Endothelial cell of umbilical vein (primary cell): Measurements from ENCODE around the gene DUSP15. TPM values are rescaled to one million over a fixed set of nuclear protein-coding genes. Genes with fewer than 3 reads are reported as not detected.

Experiments used
- BruUV-seq: library from RNA; stranded (reverse); fragments of 400-500 nt; replicated peaks from 2 replicates; lab custom pipeline; 2021; lab: Mats Ljungman, UMichigan
- CTCF ChIA-PET: fragments of 300-600, 350-600 bp; sonication (Branson Sonifier 250); formaldehyde crosslinking; loops from one replicate; lab custom pipeline; 2021; ENCODE audit warnings: antibody characterized with exemption, inconsistent platforms; lab: Charles Lee
- POLR2A ChIA-PET: fragments of 300-600, 350-600 bp; sonication (Branson Sonifier 250); formaldehyde crosslinking; loops from one replicate; lab custom pipeline; 2021; ENCODE audit warnings: antibody characterized with exemption, inconsistent platforms; lab: Charles Lee
- DNase-seq: peaks from one replicate; pipeline ENCODE4 v3.0.0-alpha.2; 2011; ENCODE audit warnings: low read depth, low spot score
- FAIRE-seq: peaks from 2 replicates; lab custom pipeline; 2011; peaks lifted over from hg19 to GRCh38; lab: Jason Lieb, UNC
- H2AFZ ChIP-seq: 2 replicates; pipeline ENCODE4 v1.6.0; 2012; ENCODE audit warnings: low read depth, low read length, control low read depth, inconsistent platforms
- H3K27ac ChIP-seq: 2 replicates; pipeline ENCODE4 v1.5.1; 2011; ENCODE audit warnings: low read depth, mild to moderate bottlenecking, control low read depth, low read length, moderate library complexity; ENCODE audit not compliant: insufficient read depth
- H3K27me3 ChIP-seq, 2 experiments: 2 replicates each; pipeline versions ENCODE4 v1.6.0 to v1.6.1; 2011; ENCODE audit warnings: low read length in 2 of 2, mixed read lengths in 1 of 2; ENCODE audit not compliant: control insufficient read depth in 2 of 2, insufficient read depth in 2 of 2
- H3K36me3 ChIP-seq, 2 experiments: 2 replicates in 1 of 2; 3 replicates in 1 of 2; pipeline ENCODE4 v1.5.1; 2011; ENCODE audit warnings: low read length in 2 of 2, mild to moderate bottlenecking in 1 of 2, moderate library complexity in 1 of 2; ENCODE audit not compliant: control insufficient read depth in 2 of 2, insufficient read depth in 2 of 2; ENCODE audit errors: extremely low read depth in 1 of 2
- H3K4me1 ChIP-seq: 3 replicates; pipeline ENCODE4 v1.5.1; 2011; ENCODE audit warnings: mild to moderate bottlenecking, low read length; ENCODE audit not compliant: control insufficient read depth, insufficient read depth; ENCODE audit errors: extremely low read depth
- H3K4me2 ChIP-seq: 2 replicates; pipeline ENCODE4 v1.6.1; 2011; ENCODE audit warnings: low read length, control low read depth, mixed read lengths; ENCODE audit not compliant: insufficient read depth
- H3K4me3 ChIP-seq, 3 experiments: fragments of 200-600 bp in 1 of 3; sonication (generic), shearing (Covaris generic) in 1 of 3; replicated peaks in 1 of 3; 2 replicates each; pipeline ENCODE4 v1.5.1; 2011 to 2016; ENCODE audit warnings: control low read depth in 3 of 3, low read length in 3 of 3, mild to moderate bottlenecking in 2 of 3, inconsistent platforms in 1 of 3, low read depth in 1 of 3, moderate library complexity in 1 of 3; ENCODE audit not compliant: insufficient read depth in 1 of 3
- H3K79me2 ChIP-seq: 2 replicates; pipeline ENCODE4 v1.6.0; 2012; ENCODE audit warnings: low read length, inconsistent platforms; ENCODE audit not compliant: control insufficient read depth, insufficient read depth
- H3K9ac ChIP-seq: replicated peaks from 2 replicates; pipeline ENCODE3; 2011; ENCODE audit warnings: low read length, control low read depth; ENCODE audit not compliant: insufficient read depth; ENCODE audit errors: extremely low read depth
- H3K9me1 ChIP-seq: replicated peaks from 3 replicates; pipeline ENCODE4 v1.6.0; 2011; ENCODE audit warnings: mild to moderate bottlenecking, low read length; ENCODE audit not compliant: control insufficient read depth, insufficient read depth; ENCODE audit errors: extremely low read depth
- H3K9me3 ChIP-seq: replicated peaks from 2 replicates; pipeline ENCODE4 v1.5.1; 2012; ENCODE audit warnings: low read length, inconsistent platforms; ENCODE audit not compliant: control insufficient read depth, insufficient read depth
- H4K20me1 ChIP-seq: replicated peaks from 2 replicates; pipeline ENCODE3; 2011; ENCODE audit warnings: mild to moderate bottlenecking, low read length; ENCODE audit not compliant: control insufficient read depth, insufficient read depth; ENCODE audit errors: extremely low read depth
- EZH2 ChIP-seq: IDR thresholded peaks from 2 replicates; pipeline ENCODE4 v1.6.1; 2012; ENCODE audit warnings: borderline replicate concordance, low read depth, mild to moderate bottlenecking, moderate library complexity, low read length, inconsistent platforms; ENCODE audit not compliant: severe bottlenecking
- FOS ChIP-seq: IDR thresholded peaks from 2 replicates; pipeline ENCODE4 v1.6.1; 2011; ENCODE audit warnings: mild to moderate bottlenecking, low read length, moderate library complexity, borderline replicate concordance; ENCODE audit not compliant: insufficient read depth
- GATA2 ChIP-seq: IDR thresholded peaks from 2 replicates; pipeline ENCODE4 v1.7.0; 2011; ENCODE audit warnings: low read depth, mild to moderate bottlenecking, moderate library complexity, mixed read lengths, low read length; ENCODE audit not compliant: insufficient read length, insufficient read depth
- JUN ChIP-seq: IDR thresholded peaks from 2 replicates; pipeline ENCODE4 v1.6.1; 2011; ENCODE audit warnings: borderline replicate concordance, low read depth; ENCODE audit not compliant: insufficient read length, insufficient read depth
- MYC ChIP-seq: IDR thresholded peaks from one replicate; pipeline ENCODE4 v1.6.1; 2011; ENCODE audit warnings: mild to moderate bottlenecking, low read depth, low read length
- POLR2A ChIP-seq: IDR thresholded peaks from 2 replicates; pipeline ENCODE4 v1.6.1; 2012; ENCODE audit warnings: low read depth, mild to moderate bottlenecking, control low read depth, low read length
- POLR2AphosphoS5 ChIP-seq: IDR thresholded peaks from 2 replicates; pipeline ENCODE4 v1.6.1; 2012; ENCODE audit warnings: low read depth, mild to moderate bottlenecking, control low read depth, low read length, moderate library complexity; ENCODE audit not compliant: insufficient read depth
- dilution Hi-C: fragments of 300-500 bp; cut with MboI; formaldehyde crosslinking; loops from one replicate; pipeline ENCODE4 v1.15.0; 2019; ENCODE audit warnings: low sequenced_read_pairs; ENCODE audit not compliant: extremely low pct_ligation_motif_present
- intact Hi-C: fragments of 100-400 bp; cut with micrococcal nuclease; formaldehyde crosslinking; loops from one replicate; pipeline ENCODE4 v1.10.0; 2022
- polyA plus RNA-seq, 4 experiments: library from polyadenylated mRNA; depleted of rRNA in 3 of 4; stranded (reverse) in 3 of 4; unstranded in 1 of 4; fragments of >200 nt; gene quantifications; 2 replicates each; pipeline versions ENCODE4 v1.2.1 to v1.2.3, GENCODE V29; 2011 to 2012; ENCODE audit warnings: missing spikeins in 1 of 4
- total RNA-seq: library from RNA; stranded (reverse); gene quantifications from 2 replicates; pipeline ENCODE4 v1.2.3, GENCODE V29; 2021
- TF ChIP-seq, protein P1 (sequence below), 2 donors: IDR thresholded peaks; 1 replicate in 1 of 2; 2 replicates in 1 of 2; pipeline ENCODE4 v1.5.1; 2011; ENCODE audit warnings: low read length in 2 of 2, mild to moderate bottlenecking in 2 of 2, moderate library complexity in 2 of 2, control low read depth in 1 of 2, inconsistent platforms in 1 of 2, low read depth in 1 of 2; ENCODE audit not compliant: insufficient read depth in 1 of 2; ENCODE audit errors: extremely low read depth in 1 of 2
- TF ChIP-seq, protein P2 (sequence below): IDR thresholded peaks from 2 replicates; pipeline ENCODE4 v1.6.1; 2011; ENCODE audit not compliant: insufficient read depth, insufficient read length

DUSP15 gene
- total and polyA plus RNA-seq, 2 donors (not counting 3 experiments of a cell fraction or from before 2014, with no cell fraction given) = 0.33 TPM; not detected in 1

DNA sequence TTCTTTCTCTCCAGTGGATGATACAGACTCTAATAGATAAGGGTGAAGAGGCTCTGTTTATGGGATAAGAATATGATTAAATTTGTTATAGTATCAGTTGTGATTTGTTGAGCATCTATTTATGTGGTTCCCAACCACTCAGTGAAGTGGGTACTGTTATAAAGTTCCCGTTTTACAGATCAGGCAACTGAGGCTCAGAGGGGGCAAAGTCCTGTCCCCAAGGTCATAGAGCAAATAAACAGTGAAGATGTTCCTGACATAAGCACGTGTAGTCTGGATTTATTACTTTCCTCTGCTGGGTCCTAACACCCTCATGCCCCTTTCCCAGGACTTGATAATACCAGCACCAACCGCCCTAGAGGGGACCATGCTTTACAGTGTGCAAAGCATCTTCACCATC is 4.1 kb downstream of the DUSP15 start:
- no TSS peak for BruUV-seq
- DNase-seq = no peak
- no peaks in the 10 kb centered on the region for H3K36me3 ChIP-seq
- H3K27me3 ChIP-seq = peaks cover 20% of the 10 kb centered on the region in 2 experiments
- TF ChIP-seq JUN = no peak
- TF ChIP-seq, protein P1, sequence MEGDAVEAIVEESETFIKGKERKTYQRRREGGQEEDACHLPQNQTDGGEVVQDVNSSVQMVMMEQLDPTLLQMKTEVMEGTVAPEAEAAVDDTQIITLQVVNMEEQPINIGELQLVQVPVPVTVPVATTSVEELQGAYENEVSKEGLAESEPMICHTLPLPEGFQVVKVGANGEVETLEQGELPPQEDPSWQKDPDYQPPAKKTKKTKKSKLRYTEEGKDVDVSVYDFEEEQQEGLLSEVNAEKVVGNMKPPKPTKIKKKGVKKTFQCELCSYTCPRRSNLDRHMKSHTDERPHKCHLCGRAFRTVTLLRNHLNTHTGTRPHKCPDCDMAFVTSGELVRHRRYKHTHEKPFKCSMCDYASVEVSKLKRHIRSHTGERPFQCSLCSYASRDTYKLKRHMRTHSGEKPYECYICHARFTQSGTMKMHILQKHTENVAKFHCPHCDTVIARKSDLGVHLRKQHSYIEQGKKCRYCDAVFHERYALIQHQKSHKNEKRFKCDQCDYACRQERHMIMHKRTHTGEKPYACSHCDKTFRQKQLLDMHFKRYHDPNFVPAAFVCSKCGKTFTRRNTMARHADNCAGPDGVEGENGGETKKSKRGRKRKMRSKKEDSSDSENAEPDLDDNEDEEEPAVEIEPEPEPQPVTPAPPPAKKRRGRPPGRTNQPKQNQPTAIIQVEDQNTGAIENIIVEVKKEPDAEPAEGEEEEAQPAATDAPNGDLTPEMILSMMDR (IDR thresholded peaks at IDR 0.05; ENCODE audit: extremely low read depth in 1 of 2, insufficient read depth in 1 of 2, low read depth in 1 of 2, low read length in 2 of 2) = no peak
- TF ChIP-seq, protein P2, sequence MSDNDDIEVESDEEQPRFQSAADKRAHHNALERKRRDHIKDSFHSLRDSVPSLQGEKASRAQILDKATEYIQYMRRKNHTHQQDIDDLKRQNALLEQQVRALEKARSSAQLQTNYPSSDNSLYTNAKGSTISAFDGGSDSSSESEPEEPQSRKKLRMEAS = no peak
- TF ChIP-seq EZH2 = no peak
- no peak for TF ChIP-seq POLR2AphosphoS5
- no peak for TF ChIP-seq FOS
- no peak for TF ChIP-seq GATA2
- no peak for TF ChIP-seq POLR2A
- no peak for TF ChIP-seq MYC
- no peak overlapping the region for H3K4me3 ChIP-seq
- POLR2A ChIA-PET = no interaction called here
- no peak for FAIRE-seq
- dilution Hi-C loops = no loop called here
- no peak overlapping the region for H3K27ac ChIP-seq
- no peak overlapping the region for H2AFZ ChIP-seq
- H3K4me1 ChIP-seq = no peaks in the 10 kb centered on the region
- H3K9me3 ChIP-seq = no peaks in the 10 kb centered on the region
- H3K9ac ChIP-seq = no peak overlapping the region
- no peaks in the 10 kb centered on the region for H3K9me1 ChIP-seq
- CTCF ChIA-PET = no interaction called here
- intact Hi-C loops = no loop called here
- H3K4me2 ChIP-seq = no peak overlapping the region
- no peaks in the 10 kb centered on the region for H4K20me1 ChIP-seq
- H3K79me2 ChIP-seq = no peaks in the 10 kb centered on the region
